ENCODE measurements around the gene FMNL3.
"Not testable (repeated sequence)": the region's sequence is repeated elsewhere in the genome, so short reads cannot be mapped to it uniquely, and the experiment has no call there.

FMNL3 gene

DNA sequence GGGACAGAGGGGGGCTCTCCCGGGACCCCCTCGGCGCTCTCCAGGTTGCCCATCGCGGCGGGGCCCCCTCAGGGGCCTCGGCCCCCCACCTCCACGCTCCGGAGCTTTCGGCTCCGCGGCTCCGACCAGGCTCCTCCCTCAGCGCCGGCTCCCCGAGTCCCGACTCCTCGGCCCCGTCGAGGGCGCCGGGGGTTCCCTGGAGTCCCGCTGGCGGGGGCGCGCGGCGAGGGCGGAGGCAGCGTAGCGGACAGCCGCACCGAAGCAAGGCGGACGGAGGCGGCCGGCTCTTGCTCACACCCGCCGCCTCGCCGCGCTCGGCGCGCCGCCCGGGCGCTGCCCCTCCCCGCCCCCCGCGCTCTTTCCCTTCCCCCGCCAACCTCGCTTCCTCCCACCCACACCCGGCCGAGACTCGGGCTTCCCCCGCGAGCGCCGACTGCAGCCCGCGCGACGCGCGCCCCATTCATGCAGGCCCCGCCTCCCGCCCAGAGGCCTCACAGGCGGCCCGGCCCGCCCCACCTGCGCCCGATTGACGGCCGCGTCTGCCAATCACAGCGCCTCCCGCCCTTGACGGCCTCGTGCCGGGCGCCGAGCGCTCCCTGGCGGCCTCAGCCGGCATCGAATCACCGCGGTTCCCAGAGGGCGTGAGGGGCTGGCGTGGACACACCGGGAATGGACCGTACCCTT lies at the start of gene FMNL3:
Gene FMNL3, minus strand, starts transcription at position 278 of the 684 bp plus-strand sequence. Its CDS starts 225 bp downstream, at position 53.
- DNase-seq (ENCODE audit: insufficient read length, low spot score): peak; percentile 90
- peak; percentile 56 for TF ChIP-seq POLR2A (IDR thresholded peaks at IDR 0.05; ENCODE audit: low read depth, low read length)
- FAIRE-seq: no peak

GRCh38 chr12:49750996-49751393 lies 43.8 kb upstream of the FMNL3 start:
- FAIRE-seq (no peak), DNase-seq (ENCODE audit: insufficient read length, low spot score) (no peak)
- TF ChIP-seq POLR2A (IDR thresholded peaks at IDR 0.05; ENCODE audit: low read depth, low read length): no peak

DNA sequence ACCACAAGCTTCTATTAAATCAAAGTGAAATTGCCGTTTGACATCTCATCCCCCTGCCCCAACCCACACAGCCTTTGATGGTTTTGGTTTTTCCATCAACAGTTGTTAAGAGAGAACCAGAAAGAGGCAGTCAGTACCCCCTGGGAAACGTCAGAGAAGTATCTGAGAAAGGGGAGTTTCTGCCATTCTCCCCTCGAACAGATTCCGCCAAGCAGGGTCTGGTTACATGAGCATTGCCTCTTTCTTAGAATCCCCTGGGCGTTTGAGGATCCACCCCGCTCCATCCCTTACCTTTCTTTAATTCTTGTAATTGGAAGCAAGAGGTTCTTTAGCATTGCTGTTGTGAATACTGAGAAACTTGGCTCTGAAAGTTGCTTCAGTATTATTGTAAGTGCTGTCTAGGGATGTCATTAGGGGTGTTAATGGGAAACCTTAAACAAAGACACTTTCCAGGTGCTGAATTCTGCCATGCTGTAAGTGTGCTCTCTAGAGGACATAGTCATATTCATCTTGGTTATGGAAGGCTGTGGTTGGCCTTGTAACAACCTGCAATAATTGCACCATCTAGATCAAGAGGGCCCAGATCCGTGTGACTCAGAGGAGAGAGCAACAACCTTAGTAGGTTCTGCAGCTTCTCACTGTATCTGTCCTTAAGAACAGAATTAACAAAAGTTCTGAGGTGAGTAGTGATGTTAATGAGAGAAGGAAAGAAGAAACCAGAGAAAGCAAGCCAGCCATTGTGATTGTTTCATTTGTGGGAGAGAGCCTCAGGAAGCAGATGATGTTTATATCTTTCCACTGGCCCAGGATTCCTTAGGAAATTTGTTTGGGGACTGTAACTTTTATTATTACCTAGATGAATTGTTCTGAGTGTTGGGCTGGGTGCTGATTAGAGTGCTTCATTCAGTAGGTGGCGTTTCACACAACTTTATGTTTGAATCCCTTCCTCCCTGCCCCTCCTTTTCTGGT lies 43.1 kb upstream of the FMNL3 start:
- TF ChIP-seq POLR2A (IDR thresholded peaks at IDR 0.05; ENCODE audit: low read depth, low read length): no peak
- FAIRE-seq (peak; percentile 78), DNase-seq (ENCODE audit: insufficient read length, low spot score) (no peak)

DNA sequence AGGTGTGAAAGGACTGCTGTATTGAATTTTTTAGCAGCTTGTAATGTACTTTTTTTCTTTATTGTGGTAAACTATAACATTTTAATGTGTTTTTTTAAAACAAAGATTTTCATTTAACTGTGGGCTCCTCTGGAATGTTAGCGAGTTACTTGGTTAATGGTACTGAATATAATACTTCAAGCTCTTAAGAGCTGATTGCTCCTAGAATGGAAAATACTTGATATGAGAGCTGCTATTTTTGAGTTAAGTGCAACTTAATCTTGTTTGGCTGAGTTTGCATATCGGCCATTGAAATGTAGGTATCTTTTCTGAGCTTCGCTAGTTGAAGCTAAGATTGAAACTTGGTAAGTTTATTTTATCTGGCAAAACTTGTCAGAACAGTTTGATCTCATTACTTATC lies 41.6 kb upstream of the FMNL3 start:
- FAIRE-seq (peak; percentile 23), DNase-seq (ENCODE audit: insufficient read length, low spot score) (no peak)
- TF ChIP-seq POLR2A (IDR thresholded peaks at IDR 0.05; ENCODE audit: low read depth, low read length): no peak

- TF ChIP-seq POLR2A (IDR thresholded peaks at IDR 0.05; ENCODE audit: low read depth, low read length): no peak
- DNase-seq (ENCODE audit: insufficient read length, low spot score) (no peak), FAIRE-seq (no peak)
Measured at GRCh38 chr12:49748306-49748705, 41.1 kb upstream of the FMNL3 start.

DNA sequence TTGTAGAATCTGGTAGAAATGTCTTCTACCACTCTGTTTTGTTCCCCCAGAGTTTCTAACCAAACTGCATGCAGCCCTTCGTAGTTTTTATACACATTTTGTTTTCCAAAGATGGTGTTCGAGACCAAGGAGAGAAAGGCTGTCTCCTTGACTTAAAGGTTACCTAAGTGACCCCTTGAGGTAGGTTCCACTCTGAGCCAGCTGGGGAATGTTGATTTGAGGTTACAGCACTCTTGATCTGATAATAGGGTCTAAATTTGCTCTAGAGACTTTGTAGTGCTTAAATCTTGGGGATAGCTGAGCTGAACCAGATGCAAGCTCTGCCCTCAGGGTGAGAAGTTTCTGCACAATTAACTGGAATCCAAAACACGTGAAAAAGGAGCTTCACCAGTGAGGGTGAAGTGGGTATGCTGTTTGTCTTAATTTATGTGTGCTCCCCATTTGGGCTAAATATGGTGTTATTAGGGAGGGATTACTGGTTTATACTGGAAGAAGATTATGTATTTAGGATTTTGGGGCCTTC lies 37.2 kb upstream of the FMNL3 start:
- FAIRE-seq (no peak), DNase-seq (ENCODE audit: insufficient read length, low spot score) (no peak)
- no peak for TF ChIP-seq POLR2A (IDR thresholded peaks at IDR 0.05; ENCODE audit: low read depth, low read length)

DNA sequence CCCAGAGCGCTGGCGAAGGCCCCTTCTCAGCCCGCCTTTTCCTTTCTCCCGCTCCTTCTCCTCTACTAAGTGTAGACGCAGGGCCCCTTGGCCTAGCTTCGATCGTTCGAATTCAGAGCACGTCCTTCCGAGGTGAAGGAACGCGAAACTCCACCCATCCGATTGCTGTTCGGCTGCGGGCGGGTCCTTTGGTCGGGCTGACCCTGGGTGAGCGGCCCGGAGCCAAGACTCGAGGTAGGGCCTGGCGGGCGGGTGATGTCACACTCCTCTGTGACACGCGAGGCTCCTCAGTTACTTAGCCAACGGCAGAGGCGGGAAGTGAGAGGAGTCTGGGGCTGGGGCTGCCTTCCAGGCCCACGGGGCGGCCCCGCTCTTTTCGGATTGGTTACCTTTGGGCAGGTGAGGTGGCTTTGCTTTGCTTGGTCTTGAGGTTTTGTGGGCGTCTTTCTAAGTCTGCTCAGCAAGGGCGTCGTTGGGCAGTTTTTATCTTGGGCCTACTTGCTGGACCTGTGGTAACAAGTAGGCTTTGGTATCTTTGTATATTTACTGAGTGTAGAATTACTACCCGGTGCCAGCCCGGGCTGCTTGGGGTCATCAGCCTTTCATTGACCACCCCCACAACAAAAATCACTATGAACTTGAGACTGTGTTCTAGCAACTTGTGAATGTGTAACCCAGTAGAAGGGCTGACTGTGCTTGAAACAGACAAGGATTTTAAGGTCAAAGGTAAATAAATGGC lies 34.8 kb upstream of the FMNL3 start:
- TF ChIP-seq POLR2A (IDR thresholded peaks at IDR 0.05; ENCODE audit: low read depth, low read length): 0 out of 2 replicates have a peak, but pooled peaks have one; percentile 7
- peak; percentile 57 for DNase-seq (ENCODE audit: insufficient read length, low spot score)
- no peak for FAIRE-seq

- peak; percentile 97 for FAIRE-seq
- peak; percentile 82 for TF ChIP-seq POLR2A (IDR thresholded peaks at IDR 0.05; ENCODE audit: low read depth, low read length)
- DNase-seq (ENCODE audit: insufficient read length, low spot score): peak; percentile 86
Measured at GRCh38 chr12:49740930-49741881, 34.0 kb upstream of the FMNL3 start, which contains the start of gene TMBIM6. Gene TMBIM6, plus strand, starts transcription at chr12:49741557. Its CDS starts 10,937 bp downstream, at chr12:49752494.

DNA sequence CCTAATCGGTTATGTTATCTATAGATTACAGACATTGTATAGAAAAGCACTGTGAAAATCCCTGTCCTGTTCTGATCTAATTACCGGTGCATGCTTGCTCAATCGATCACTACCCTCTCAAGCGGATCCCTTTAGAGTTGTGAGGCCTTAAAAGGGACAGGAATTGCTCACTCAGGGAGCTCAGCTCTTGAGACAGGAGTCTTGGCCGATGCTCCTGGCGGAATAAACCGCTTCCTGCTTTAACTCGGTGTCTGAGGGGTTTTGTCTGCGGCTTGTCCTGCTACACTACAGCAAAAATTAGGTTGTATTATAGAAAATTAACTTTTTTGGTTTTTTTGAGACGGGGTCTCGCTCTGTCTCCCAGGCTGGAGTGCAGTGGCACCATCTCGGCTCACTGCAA lies 33.1 kb upstream of the FMNL3 start:
- FAIRE-seq: not testable (repeated sequence)

GRCh38 chr12:49738721-49739120 lies 31.5 kb upstream of the FMNL3 start:
- not testable (repeated sequence) for FAIRE-seq; DNase-seq (ENCODE audit: insufficient read length, low spot score)

More for the DNA sequence above, 33.1 kb upstream of the FMNL3 start:
- not testable (repeated sequence) for DNase-seq (ENCODE audit: insufficient read length, low spot score)

DNA sequence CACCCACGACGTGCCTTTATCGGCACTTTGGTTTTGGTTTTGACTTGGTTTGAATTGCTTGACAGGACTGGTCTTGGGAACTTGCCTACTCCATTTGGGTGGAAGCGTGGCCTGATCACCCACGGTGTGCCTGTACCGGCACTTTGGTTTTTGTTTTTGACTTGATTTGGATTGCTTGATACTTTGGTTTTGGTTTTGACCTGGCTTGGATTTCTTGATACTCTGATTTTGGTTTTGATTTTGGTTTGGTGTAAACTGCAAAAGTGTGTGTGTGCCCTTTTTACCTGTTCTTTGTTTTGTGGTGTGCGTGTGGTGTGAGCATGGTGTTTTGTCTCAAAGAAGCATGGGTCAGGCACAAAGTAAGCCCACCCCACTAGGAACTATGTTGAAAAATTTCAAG lies 27.7 kb upstream of the FMNL3 start:
- not testable (repeated sequence) for DNase-seq (ENCODE audit: insufficient read length, low spot score); FAIRE-seq

DNA sequence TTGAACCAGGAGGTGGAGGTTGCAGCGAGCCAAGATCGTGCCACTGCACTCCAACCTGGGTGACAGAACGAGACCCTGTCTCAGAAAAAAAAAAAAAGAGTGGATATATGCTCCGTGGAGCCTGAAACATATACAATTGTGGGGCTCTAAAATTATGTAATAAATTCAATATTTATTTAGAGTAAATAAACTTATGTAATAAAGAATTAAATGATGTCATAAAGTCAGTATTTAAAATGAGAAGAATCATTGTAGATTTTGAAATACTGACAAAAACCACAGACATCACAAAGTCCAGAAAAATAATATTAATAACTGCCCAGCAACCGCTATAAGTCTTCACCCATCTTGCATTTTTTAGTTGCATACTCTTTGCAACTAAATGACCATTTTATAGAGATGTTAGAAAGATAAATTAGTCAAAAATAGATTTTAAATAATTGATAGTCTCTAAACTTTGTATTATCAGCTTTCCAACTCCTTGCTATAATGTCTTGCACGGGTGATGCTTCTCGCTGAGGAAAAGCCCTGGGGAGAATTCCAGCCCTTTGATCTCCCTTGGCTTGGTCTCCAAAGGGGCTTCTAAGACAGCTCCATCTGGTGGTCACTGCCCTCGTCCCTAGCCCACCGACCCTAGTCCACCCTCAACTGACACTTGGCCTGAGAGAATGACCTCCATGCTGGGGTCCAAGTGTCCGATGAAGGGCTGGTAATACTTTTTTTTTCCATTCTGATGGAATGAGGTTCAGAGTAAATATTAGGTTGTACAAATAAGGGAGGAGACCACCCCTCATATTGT lies 26.2 kb upstream of the FMNL3 start:
- no peak for FAIRE-seq
- no peak for DNase-seq (ENCODE audit: insufficient read length, low spot score)
- no peak for TF ChIP-seq POLR2A (IDR thresholded peaks at IDR 0.05; ENCODE audit: low read depth, low read length)

Measured in H54 (cell line).